ENCODE measurements around the gene GSK3B. TPM values are rescaled to one million over a fixed set of nuclear protein-coding genes. Genes with fewer than 3 reads are reported as not detected.
A peak's percentile ranks its signal among the peaks of the same experiment; 100 is the strongest.

Gene GSK3B
- polyA plus RNA-seq, 1 donor = 49.9 TPM

DNA sequence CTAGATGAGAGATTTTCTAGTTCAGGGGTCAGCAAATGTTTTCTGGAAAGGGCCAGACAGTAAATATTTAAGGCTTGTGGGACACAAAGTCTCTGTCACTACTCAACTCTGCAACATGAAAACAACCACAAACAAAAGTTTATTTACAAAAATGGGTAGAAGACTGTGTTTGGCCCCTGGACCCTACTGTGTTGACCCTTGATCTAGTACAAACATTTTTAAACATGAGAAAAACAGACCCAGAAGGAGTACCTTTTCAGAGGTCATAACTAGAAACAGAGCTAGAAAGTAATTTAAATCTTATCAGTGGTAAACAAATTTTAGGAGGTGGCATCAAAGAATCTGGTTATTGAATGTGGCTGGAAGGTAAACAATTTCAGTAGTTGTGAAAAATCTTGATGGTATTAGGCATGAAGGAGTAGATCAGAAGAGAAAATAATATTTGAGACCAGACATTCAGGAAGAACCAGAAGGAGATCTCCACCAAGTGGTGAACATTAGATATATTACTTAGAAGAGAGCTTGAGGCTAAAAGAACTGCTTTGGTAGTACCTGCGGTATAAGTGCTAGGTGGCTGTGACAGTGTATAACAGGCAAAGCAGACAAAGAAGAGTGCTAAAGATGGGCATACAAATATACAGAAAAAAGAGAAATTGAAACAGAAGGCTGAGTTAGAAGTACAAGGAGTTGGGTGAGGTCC is 210.6 kb downstream of the GSK3B start:
- no peak for DNase-seq

DNA sequence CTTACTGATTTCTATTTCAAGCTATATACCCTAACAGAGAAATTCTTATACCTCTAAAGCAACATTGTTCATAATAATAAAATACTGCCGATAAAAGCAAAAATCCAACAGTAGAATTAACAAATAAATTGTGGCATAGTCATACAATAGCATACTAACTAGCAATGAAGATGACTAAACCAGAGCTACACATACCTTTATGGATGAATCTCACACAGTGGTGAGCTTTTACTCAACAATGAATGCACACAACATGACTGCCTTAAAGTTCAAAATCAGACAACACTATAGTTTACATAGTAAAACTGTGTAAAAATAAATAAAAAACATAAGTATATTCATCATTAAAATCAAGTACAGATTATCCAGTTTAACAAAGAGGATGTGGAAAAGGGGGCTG is 213.3 kb downstream of the GSK3B start:
- DNase-seq = no peak

DNA sequence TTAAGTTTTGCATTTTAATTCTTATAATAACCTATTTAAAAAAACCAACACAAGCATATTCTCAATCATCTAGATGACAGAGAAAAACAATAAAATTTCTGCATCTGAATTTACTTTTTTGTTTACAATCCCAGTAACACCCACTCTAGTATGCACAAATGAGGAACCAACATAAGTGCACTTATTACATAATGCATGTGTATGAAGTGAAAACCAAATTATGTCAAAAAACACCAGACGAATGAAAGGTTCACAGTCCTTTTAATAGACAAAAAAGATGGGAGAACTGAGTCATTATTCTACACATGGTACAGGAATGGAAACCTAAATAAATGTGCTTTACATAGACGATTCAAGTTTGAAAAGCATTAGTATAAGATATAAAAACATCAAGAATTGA is 220.6 kb downstream of the GSK3B start:
- DNase-seq = no peak

DNA sequence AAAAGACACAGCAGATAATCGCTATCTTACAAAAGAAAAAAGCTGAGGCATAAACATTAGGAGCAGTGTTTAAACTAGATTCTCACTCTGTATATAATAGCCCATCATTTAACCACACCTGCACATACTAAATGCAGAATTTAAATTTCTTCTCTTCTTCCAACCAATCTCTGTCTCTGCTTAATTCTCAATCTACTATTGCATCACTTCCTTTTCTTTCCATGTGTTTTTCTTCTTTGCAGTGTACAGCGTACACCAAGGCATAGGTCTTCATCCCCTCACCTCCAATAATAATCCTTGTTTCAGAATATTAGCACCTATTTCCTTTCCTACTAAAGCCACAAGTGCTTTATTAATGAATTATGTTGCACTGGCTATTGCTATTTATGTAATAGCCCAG is 221.5 kb downstream of the GSK3B start:
- no peak for DNase-seq

DNA sequence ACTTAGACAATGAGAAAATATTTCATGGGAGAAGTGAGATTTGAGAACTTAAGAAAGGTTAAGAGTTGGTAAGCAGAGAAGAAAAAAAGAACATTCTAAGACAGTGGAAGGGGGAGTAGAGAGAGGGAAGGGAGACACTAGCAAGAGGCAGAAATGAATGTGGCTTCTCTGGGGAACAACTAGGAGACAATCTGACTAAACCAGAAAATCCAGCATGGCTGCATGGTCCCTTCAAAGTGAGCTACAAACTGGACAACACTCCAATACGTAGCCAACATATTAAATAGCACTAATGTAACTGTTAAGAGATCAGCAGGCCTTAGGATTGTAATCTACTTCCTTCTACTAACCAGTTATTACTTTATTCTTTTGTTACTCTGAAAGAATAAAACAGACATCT is 222.7 kb downstream of the GSK3B start:
- DNase-seq = no peak

DNA sequence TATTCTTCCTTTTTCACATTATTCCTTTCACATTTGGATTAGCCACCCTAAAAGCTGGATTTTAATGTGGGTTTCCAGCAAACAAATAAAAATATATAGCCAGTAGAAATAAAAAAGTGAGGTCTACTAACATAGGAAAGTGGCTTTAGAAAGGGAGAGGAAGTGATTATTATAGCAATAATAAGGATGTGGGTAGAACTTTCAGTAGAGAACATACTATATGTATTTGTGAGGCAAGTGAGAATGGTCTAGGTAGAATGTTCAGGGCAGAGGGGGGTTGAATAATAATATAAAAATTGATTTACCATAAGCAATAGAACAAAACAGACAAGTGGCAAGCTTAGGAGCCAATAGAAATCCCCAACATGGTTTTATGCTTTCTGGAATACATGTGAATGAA is 223.7 kb downstream of the GSK3B start:
- no peak for DNase-seq

DNA sequence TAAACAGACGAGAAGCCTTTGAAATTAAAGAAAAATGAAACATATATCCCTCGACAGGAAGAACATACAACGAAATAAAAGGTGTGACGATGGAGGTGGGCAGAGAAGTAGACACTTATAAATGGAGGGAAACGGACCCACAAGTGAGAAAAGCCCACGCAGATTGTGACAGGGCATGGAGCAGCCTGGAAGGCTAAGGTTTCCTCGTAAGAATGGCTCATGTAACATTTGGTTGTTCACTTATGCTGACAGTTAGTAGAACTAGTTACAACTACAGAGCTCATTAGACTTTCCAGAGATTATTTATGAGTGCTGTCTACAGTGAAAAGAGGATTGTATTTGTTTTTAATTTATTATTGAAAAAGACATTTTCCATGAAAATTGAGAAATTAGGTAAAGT is 229.8 kb downstream of the GSK3B start:
- peak; percentile 33 for DNase-seq

DNA sequence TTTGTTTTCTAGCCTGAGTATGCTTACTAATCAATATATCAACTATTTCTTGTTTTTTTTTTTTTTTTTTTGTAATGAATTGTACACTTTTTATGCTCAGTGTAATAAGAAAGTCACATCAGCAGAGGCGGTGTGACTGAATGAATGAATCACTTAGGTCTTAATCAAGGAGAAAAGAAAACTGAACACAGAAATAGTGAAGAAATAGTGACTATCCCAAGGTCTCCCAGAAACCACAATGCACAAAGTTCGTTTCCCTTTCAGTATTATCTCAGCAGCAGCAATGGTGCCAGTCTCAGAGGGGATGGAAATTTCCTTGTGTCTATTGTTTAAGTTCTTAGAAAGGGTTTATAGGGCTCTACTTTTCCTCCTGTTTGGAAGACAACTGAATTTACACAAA is 231.6 kb downstream of the GSK3B start:
- no peak for DNase-seq

DNA sequence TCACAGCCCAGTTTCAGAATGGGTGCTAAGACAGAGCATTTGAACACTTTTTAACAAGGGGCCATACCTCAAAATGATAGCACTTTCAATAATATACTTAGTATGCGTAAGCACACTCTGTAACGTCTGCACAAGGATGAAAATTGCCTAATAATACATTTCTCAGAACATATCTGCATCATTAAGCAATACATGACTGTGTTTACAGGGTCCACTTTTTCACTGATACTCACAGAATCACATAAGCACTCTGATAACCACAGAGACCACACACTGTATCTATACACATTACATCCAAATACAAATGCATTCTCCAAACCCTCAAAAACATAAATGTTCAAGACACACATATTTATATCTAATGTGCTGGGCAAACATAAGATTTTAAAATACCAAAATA is 232.6 kb downstream of the GSK3B start:
- DNase-seq = no peak

DNA sequence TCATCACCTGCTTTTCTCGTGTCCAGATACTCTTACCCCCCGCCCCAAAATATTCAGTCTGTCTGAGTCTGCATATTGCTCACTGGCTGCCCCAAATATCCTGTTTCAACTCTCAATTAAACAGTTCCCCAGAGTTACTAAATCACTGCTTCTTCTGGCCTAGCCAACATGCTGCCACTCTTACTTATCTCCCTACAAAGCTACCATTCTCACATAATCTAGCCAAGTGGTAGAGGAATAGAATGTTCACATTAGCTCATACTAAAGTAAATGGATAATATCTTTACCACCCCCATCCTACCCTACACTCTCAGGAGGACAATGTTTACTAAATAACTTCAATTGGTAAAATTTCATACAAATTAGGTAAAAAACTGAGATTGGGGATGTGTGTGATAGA is 234.5 kb downstream of the GSK3B start:
- DNase-seq = no peak

DNA sequence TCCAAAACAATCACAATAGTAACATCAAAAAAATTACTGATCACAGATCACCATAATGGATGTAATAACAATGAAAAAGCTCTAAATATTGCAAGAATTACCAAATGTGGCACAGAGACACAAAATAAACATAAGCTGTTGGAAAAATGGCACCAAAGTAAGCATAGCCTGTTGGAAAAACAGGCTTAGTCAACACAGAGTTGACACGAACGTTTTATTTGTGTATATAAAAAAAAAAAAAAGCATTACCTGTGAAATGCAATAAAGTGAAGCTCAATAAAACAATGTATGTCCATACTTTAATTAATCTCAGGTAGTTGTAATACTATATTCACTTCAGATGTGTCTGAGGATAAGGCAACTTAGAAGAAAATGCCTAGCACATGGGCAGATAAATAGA is 235.3 kb downstream of the GSK3B start:
- DNase-seq = no peak

DNA sequence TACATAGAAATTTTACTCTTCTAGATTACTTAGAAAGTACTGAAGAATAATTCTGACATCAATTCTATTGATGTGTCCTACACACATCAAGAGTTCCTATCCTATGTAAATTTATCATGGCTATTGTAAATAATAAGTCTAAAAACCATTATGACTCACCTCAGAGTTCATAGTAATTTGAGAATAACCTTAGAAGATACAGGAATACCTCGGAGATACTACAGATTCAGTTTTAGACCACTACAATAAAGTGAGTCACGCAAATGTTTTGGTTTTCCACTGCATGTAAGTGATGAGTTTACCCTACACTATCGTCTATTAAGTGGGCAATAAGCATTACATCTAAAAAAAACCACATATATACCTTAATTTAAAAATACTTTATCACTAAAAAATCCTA is 237.6 kb downstream of the GSK3B start:
- no peak for DNase-seq

DNA sequence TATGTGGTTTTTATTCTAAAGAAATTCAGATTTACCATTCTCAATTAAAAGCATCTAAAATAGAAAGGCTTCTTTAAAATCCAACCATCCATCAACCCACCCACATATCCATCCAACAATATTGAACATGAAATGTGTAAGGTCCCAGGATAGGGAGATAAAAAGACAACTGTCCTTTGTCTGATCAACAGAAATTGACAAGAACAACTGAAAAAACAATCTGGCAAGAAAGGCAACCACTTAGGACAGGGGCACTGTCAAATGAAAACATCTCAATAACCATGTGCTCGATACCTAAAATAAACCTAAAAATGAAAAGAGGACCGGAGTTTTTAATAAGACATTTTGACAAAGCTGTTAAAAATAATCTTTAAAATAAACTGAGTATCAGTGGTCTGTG is 245.1 kb downstream of the GSK3B start:
- no peak for DNase-seq

DNA sequence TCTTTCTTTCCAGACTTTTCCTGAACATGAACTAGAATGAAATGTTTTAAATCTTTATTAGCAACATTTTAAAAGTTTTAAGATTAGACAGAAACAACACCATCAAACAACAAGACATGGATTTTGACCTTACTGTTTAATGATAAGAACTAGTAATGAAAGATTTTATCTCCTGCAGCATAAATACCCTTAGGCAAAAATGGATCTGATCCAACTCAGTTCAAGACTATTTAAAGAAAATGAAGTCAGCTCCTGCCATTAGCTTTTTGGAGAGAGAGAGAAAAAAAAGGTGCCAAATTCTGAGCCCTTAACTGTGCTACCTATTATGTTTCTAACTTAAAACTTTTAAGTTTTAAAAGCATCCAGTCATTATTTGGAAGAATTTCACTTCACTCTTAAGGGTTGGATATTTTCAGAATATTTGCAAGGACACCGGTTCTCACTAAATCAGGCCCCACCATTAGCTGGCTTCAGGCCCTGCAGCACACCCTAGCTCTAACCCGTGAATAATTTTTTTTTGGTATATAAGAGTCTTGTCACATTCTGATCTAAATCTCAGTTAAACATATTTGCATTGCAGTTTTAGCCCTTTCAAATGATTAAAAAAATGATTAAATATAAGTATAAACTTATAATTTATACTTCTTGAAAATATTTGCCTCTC is 252.3 kb downstream of the GSK3B start:
- DNase-seq = no peak

DNA sequence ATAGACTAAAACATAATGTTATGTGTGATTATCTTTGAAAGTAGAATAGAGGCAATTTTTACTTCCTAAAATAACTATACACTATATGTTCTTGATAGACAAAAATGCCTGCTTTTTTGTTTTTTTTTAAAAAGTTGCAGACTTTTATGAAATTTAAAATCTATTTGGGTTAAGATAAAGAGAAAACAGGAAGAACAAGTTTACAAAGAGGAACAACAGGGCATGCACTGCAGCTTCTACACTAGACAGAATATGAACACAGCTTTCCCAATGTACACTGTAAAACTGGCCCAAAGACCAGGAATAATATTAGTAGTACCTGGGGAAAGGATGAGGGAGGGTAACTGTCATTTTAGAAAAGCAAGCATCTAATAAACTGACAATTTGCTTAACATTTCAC is 258.7 kb downstream of the GSK3B start:
- no peak for DNase-seq

DNA sequence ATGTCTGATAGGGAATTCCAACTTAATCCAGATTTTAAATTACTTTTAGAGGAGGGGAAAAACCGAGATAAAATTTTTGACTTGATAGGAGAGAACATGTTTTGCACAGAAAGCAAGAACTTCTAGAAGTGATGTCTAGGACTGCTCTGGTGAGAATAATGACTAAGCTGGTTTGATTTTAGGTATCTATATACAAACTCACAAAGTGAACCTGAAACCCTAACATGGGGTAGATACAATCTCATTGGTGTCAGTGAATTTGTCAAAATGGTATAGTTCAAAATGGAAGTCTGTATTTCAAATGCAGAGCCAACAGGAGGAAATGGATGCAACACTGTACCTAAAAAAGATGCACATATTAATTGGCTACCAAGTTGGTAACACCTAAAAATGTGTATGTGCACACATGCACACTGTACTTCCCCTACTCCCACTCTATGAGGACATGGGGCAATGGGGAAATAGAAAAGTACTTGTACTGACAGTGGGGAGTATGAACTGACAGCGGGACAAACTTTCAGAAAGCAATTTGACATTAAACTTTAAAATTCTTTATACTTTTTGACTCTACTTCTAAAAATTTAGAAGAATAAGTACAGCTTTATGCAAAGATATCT is 259.4 kb downstream of the GSK3B start:
- DNase-seq = no peak

DNA sequence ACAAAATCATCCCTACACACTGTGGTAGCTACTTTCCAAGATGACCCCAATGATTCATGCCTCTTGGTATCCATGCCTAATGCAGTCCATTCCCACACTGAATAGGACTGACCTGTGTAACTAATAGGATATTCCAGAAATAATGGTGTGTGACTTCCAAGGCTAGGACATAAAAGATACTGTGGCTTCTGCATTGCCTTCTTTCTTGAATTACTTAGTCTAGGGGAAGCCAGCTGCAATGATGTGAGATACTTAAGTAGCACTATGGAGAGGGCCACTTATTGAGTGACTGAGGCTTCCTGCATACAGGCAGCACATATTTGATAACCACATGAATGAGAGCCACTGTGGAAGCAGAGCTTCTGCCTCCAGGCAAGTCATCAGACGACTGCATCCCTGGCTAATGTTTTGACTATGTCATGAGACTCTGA is 262.3 kb downstream of the GSK3B start:
- no peak for DNase-seq

DNA sequence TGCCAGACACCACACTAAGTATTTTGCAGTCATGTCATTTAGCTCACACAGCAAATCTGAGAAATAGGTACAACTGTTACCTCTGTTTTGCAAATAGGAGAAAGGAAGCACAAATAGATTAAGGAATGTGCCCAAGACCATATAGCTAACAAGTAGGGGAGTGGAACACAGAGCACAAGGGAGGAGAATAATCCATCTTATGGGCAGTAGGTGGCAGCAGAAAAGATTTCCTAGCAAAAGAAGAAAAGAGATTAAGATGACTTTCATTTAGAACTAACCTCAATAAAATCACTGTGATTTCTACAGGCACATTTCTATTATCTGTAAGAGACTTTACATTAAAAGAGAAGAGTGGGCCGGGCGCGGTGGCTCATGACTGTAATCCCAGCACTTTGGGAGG is 263.2 kb downstream of the GSK3B start:
- DNase-seq = no peak

DNA sequence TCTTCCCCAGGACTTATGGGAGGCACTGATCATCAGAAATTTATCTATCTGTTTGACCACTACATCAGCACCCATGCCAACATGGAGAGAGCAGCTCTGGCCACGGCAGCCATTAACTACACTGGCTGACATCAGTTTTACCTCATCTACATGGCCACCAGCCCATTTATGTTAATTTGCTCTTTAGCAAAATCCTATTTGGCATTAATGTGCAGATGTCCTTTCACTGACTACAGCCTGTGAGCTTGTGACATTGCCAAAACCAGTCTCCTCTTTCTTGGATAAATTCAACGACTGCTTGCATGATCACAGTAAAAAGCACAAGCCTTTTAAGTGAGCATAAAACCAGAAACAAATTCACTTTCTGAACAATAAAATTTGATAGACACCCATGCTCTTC is 264.8 kb downstream of the GSK3B start:
- no peak for DNase-seq

DNA sequence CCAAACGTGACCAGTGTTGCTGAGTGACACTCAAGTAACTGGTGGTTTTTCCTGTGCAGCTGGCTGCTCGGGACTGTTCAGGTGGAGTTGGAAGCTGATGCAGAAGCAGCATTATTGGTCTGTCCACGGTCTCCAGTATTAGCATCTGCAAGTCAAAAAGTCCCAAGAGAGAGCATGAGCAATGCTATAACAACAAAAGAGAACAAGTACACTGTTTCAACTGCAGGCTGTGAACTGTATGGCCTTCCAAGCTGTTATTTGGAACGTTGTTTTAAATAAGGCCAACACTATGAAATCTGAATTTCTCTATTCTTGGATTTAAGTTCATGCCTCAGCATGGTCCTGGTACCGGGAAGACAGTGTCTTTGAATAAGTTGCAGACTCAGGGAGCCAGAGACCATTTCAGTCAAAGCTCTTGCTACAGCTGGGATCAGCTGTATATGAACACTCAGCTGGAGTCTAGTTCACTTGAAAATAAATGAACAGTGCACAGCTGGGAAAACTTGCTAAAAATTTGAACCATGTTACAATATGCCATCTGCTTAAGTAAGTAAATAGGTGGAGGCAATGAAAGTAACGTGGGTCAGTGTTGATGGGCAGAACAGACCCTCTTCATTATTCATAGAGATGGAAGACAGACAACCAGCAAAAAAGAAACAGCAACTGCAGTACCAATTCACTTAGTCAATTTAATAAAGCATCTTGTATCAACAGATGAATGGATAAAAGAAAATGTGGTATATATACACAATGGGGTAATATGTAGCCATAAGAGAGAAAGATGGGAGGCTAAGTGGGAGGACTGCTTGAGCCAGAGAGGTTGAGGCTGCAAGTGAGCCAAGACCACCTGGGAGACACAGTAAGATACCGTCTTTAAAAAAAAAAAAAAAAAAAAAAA is 267.3 kb downstream of the GSK3B start:
- no peak for DNase-seq

DNA sequence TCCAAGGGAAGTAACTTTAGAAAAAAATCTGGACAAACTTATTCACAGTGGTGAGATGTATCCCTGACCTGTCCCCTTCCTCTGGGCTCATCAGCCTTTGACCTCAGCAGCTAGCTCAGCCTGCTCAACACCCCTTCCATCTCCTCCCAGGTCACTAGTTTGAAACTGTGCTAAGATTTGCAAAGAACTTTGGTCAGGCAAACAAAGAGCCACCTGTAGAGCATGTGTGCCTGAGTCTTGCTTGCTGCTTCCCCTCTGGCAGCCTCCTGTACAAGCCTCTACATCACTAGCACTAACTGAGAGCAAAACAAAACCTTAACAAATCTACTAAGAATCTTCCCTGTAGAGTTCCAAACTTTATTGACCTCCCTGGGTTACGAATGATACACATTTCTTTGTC is 268.4 kb downstream of the GSK3B start:
- no peak for DNase-seq

DNA sequence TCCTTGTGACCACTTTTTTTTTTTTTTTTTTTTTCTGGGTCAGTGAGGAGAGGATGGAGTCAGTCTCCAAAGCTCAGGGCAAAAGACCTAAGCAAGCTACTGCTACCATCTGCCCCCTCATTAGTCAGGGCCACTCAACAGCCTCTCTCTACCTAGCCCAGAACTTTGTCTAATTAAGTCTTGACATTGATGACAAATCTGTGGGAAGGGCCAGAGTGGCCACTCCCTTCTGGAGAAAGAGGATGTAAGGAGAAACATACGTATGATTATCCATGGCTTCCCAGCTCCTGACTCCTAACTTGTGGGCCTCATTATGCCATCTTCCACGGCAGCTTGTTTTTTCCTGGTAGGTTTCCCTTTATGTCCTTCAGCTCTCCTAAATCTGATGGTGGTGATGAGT is 274.4 kb downstream of the GSK3B start:
- DNase-seq = no peak

DNA sequence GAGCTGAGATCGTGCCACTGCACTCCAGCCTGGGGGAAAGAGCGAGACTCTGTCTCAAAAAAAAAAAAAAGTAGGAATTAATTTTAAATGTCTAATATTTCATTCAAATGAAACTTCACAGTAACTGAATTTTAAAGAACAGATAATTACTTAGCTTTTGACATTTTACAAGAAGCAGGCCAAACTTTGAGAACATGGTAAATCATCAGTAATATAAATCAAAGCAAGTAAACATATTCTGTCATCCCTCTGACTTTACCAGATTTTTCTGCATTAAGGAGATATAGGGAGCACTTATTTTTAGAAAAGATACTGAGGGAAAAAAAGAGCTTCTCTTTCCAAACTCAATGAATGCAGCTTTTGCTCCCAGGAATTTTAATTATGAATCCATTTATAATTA is 275.3 kb downstream of the GSK3B start:
- DNase-seq = no peak
